GM08714 (cell line): ENCODE results near the gene ARID1B.

Experiments
- H3K4me3 ChIP-seq: fragments of 200-500 bp; sonication (Bioruptor generic); 2 replicates; pipeline ENCODE4 v1.5.1; 2014; ENCODE audit warnings: mild to moderate bottlenecking, low read length, inconsistent platforms
- ZNF274 ChIP-seq: IDR thresholded peaks from 2 replicates; pipeline ENCODE4 v1.6.1; 2012; ENCODE audit warnings: mild to moderate bottlenecking, low read depth, low read length

ARID1B gene

DNA sequence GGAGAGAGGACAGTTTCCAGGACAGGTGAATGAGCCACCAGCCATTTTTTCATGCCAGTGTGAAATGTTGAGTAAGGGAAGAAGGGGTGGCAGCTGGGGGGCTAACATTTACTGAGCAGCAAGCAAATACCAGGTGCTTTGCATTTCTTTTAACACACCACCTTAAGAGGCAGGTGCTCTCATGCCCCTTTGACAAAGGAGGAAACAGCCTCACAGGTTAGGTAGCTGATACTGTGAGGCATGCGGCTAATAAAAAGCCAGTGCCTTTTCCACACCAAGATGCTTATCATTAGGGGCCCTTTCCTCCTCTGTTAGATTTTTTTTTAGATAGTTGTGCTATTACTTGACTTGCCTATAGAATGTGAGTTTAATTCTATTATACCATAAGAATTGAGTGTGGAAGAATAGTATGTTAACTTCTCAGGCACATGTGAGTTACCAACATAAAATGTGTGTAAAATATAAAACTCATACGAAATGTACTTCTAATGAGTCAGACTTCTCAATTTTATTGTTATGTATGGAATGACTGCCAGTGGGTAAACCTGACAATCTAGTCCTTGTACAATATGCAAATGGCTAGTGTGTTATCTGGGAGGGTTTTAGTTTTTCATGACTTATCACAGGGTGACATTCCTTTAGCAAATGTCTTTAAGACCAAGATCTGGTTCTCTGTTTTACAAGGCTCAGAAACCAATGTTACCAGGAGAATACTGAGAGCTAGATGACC, 286.2 kb downstream of the ARID1B start:
- H3K4me3 ChIP-seq, result no peak overlapping the region
- no peak for TF ChIP-seq ZNF274

GRCh38 chr6:157063923-157064322, 286.7 kb downstream of the ARID1B start:
- no peak overlapping the region for H3K4me3 ChIP-seq
- no peak for TF ChIP-seq ZNF274

- no peak overlapping the region for H3K4me3 ChIP-seq
- TF ChIP-seq ZNF274, result no peak
These were observed 287.3 kb downstream of the ARID1B start for GRCh38 chr6:157064502-157064901.

- TF ChIP-seq ZNF274, result no peak
- H3K4me3 ChIP-seq, result no peak overlapping the region
These were observed 288.2 kb downstream of the ARID1B start for GRCh38 chr6:157065366-157065765.

DNA sequence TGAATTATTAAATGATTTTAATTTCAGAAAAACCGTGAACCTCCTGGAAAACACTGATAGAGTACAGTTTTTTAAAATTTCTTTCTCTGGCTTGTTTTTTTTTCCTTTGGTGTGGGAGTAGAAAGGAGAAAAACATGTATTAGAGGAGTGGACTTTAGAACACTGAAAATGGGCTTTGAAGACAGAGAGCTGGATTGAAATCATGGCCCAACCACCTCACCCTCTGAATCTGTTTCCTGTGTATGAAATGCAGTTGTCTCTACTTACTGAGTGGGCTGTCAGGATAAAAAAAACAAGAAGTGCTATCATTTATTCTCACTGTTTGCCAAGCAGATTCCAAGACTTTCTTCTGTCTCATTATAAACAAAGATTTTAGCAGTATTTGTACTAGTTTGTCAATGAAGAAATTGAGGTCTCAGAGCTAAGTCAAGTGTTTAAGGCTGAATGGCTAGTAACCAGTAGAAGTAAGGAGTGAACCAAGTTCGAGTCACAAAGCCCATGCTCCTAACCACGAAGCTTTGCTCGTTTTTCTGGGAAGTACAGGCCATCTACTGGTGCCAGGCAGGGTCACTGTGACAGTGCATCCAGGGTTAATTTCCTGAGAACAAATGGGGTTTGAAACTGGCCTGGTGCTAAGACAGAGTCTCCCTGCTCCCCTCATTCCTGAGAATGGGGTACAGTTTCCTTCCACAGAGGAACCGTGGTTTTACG, 289.8 kb downstream of the ARID1B start:
- no peak for TF ChIP-seq ZNF274

DNA sequence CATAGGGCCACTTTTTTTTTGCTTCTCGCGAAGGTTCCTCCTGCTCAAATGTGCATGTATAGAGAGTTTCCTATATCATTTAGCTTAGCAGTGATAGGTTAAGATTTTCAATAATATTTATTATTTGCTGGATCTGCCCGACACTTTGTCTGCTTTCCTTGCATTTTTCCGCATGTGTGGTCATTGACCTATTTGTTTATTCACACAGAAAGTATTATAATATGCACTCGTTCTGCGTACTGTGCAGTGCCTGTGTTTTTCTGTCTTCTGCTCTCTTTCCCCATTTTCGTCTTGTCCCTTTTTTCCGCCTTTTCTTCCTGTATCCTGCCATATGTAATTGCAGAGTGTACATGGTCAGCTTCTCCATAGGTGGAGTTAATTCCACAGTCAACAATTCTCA, 290.3 kb downstream of the ARID1B start:
- no peak for TF ChIP-seq ZNF274
- no peak overlapping the region for H3K4me3 ChIP-seq

More for the DNA sequence above, 289.8 kb downstream of the ARID1B start:
- H3K4me3 ChIP-seq, result no peak overlapping the region

GRCh38 chr6:157068691-157069324, 291.6 kb downstream of the ARID1B start:
- no peak for TF ChIP-seq ZNF274
- H3K4me3 ChIP-seq, result no peak overlapping the region

- TF ChIP-seq ZNF274, result no peak
- no peak overlapping the region for H3K4me3 ChIP-seq
These were observed 292.4 kb downstream of the ARID1B start for GRCh38 chr6:157069585-157069984.

- no peak for TF ChIP-seq ZNF274
- H3K4me3 ChIP-seq, result no peak overlapping the region
These were observed 293.4 kb downstream of the ARID1B start for GRCh38 chr6:157070403-157071107.

DNA sequence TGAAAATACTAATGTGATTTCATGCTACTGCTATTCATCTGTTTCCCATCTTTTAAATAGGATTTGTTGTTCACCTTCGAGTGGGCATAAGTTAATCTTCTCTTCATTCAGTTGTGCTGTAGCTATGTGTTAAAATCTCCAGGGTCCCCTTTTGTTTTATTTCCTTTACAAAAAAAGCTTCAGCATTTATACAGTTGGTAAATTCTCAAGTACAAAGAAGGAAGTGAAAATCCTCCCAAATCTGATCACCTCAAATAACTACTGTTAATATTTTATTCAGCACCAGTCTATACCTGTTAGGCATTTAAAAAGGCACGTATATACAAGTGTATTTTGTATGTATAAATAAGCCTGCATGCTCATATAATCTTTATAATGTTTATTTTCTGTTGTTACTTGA, 294.9 kb downstream of the ARID1B start:
- no peak overlapping the region for H3K4me3 ChIP-seq
- TF ChIP-seq ZNF274, result no peak

GRCh38 chr6:157073596-157073995, 296.4 kb downstream of the ARID1B start:
- TF ChIP-seq ZNF274, result no peak
- H3K4me3 ChIP-seq, result no peak overlapping the region

DNA sequence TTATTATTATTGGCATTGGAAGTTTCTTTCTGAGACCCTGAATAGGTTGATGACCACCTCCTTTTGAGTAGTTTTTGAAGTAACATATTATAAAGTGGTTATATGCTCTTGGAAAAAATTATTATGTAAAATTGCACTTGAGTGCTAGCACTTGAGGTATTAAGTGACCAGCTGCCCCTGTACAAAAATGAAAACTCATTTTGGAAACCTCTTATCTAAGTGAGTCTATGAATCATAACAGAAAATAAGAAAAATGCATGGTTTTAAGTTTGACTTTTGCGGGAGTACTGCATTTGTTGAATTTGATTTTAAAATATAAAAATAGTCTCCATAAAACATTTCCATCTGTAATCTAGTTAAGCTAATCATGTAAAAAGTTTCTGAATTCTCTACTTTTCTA, 297.8 kb downstream of the ARID1B start:
- TF ChIP-seq ZNF274, result no peak

DNA sequence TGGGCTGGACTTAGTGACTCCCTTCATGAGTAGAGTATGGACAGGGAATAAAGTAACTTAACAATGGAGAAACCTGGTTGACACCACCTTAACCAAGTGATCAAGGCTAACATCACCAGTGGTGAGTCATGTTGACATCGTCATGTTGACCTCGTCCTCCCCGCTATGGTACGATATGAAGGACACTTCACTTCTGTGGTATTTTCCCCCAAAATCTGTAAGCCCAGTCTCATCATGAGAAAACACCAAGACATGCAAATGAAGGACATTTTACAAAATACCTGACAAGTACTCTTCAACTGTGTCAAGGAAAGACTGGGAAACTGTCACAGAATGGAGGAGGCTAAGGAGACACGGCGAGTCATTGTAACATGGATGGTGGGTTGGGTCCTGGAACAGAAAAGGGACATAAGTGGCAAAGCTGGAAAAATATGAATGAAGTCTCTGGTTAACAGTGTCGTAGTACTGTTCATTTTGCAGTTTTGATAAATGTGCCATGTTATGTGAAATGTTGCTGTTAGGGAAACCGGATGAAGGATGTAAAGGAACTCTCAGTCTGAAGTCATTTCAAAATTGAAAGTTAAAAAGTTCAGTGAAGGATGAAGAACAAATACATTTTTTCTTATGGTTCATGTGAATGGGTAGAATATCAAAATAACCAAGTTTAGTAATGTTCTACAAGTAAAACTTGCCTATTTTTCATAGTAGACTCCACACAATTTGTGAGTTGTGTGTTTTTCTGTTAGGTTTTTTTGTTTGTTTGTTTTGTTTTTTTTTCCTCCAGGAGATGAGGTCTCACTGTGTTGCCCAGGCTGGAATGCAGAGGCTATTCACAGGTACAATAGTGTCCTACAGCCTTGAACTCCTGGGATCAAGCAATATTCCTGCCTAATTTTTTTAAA, 298.6 kb downstream of the ARID1B start:
- peak overlapping the region; percentile 50 for H3K4me3 ChIP-seq
- no peak for TF ChIP-seq ZNF274

More for the DNA sequence above, 297.8 kb downstream of the ARID1B start:
- no peak overlapping the region for H3K4me3 ChIP-seq

GRCh38 chr6:157076451-157076822, 299.3 kb downstream of the ARID1B start:
- TF ChIP-seq ZNF274, result no peak

More at GRCh38 chr6:157076451-157076822, 299.3 kb downstream of the ARID1B start:
- H3K4me3 ChIP-seq, result no peak overlapping the region
